ENCODE measurements around the gene PLP2. TPM values are rescaled to one million over a fixed set of nuclear protein-coding genes. Genes with fewer than 3 reads are reported as not detected.

Gene PLP2
- total and polyA plus RNA-seq, 2 of the 4 experiments (the other 2 are of a cell fraction) = 22.6 to 156 TPM

- intact Hi-C loops (cut with micrococcal nuclease) = no loop called here
- Histone ChIP-seq H4K91ac (ENCODE audit: insufficient read depth, low read depth, low read length) (no peak overlapping the region), H2BK120ac (ENCODE audit: low read depth, low read length) (no peak overlapping the region), H3K9me3 (ENCODE audit: control insufficient read depth, insufficient read depth, low read length) (no peaks in the 10 kb centered on the region), H2BK15ac (ENCODE audit: low read depth, low read length) (no peak overlapping the region), H4K8ac (ENCODE audit: low read depth in 2 of 2, low read length in 2 of 2) (no peak overlapping the region), H3K56ac (ENCODE audit: extremely low read depth, insufficient read depth, low read length) (no peak overlapping the region), H4K20me1 (ENCODE audit: insufficient read depth, low read length) (no peaks in the 10 kb centered on the region), H2BK5ac (ENCODE audit: low read depth, low read length, poor library complexity, severe bottlenecking) (no peak overlapping the region), H3K23ac (ENCODE audit: low read depth, low read length) (no peak overlapping the region), H3K4ac (ENCODE audit: low read depth, low read length) (no peak overlapping the region), H2BK20ac (ENCODE audit: low read depth, low read length) (no peak overlapping the region), H3K14ac (replicated peaks; ENCODE audit: low read depth, low read length) (no peak overlapping the region), H3K4me2 (ENCODE audit: low read depth, low read length) (no peak overlapping the region), H3K4me1 (ENCODE audit: control insufficient read depth, insufficient read depth, low read length) (no peaks in the 10 kb centered on the region), H3K79me1 (ENCODE audit: low read depth in 1 of 2, low read length in 2 of 2) (no peaks in the 10 kb centered on the region), H3K18ac (ENCODE audit: low read depth, low read length) (no peak overlapping the region), H2AFZ (replicated peaks; ENCODE audit: low read length, poor library complexity) (no peak overlapping the region), H4K5ac (ENCODE audit: low read depth, low read length) (no peak overlapping the region), H3K9me1 (ENCODE audit: insufficient read depth, low read length) (no peaks in the 10 kb centered on the region), H3K4me3 (ENCODE audit: insufficient read depth, low read depth, low read length) (no peak overlapping the region), H3K36me3 (ENCODE audit: control insufficient read depth, insufficient read depth, low read length) (no peaks in the 10 kb centered on the region), H3K27me3 (ENCODE audit: control insufficient read depth, insufficient read depth, low read length) (peaks cover 13% of the 10 kb centered on the region), H2AK5ac (ENCODE audit: low read depth, low read length) (no peak overlapping the region), H3K27ac (ENCODE audit: insufficient read depth, low read length) (no peak overlapping the region), H3K9ac (ENCODE audit: low read depth, low read length) (no peak overlapping the region), H2AK9ac (replicated peaks; ENCODE audit: low read depth, low read length, poor library complexity) (no peak overlapping the region)
- DNase-seq (no peak), ATAC-seq (ENCODE audit: low read depth) (no peak)
- dilution Hi-C loops (cut with HindIII; ENCODE audit: low sequenced_read_pairs, unreplicated experiment) = no loop called here
- in situ Hi-C loops (cut with MboI; ENCODE audit: low sequenced_read_pairs) = no loop called here
- no TSS peak for BruUV-seq (replicated peaks)
- WGBS, 2 experiments (ENCODE audit: extremely low coverage in 2 of 2, insufficient read length in 1 of 2) = no CpG with 5 or more reads among the region's 6 CpGs
- TF ChIP-seq ELK1 (IDR thresholded peaks at IDR 0.05; ENCODE audit: borderline replicate concordance, low read depth, low read length) = no peak
- TF ChIP-seq CEBPB (IDR thresholded peaks at IDR 0.05; ENCODE audit: low read depth, low read length) = no peak
- no peak for TF ChIP-seq USF2 (IDR thresholded peaks at IDR 0.05; ENCODE audit: low read depth, low read length)
- TF ChIP-seq SMC3 (IDR thresholded peaks at IDR 0.05; ENCODE audit: low read depth, low read length) = no peak
- TF ChIP-seq MAFK (IDR thresholded peaks at IDR 0.05; ENCODE audit: low read depth, low read length) = no peak
- TF ChIP-seq RFX5 (IDR thresholded peaks at IDR 0.05; ENCODE audit: low read depth, low read length) = no peak
- no peak for TF ChIP-seq BHLHE40 (IDR thresholded peaks at IDR 0.05; ENCODE audit: low read depth, low read length)
- TF ChIP-seq RAD21 (IDR thresholded peaks at IDR 0.05; ENCODE audit: low read length) = no peak
- TF ChIP-seq NFE2L2 (IDR thresholded peaks at IDR 0.05; ENCODE audit: low read depth, low read length) = no peak
- TF ChIP-seq MXI1 (IDR thresholded peaks at IDR 0.05; ENCODE audit: borderline replicate concordance, low read depth, low read length) = no peak
- TF ChIP-seq RCOR1 (IDR thresholded peaks at IDR 0.05; ENCODE audit: insufficient replicate concordance, low read length) = no peak
- no peak for TF ChIP-seq CTCF (conservative IDR thresholded peaks at IDR 0.05; ENCODE audit: low read depth, low read length)
- TF ChIP-seq CHD1 (IDR thresholded peaks at IDR 0.05; ENCODE audit: low read depth, low read length) = no peak
- no peak for TF ChIP-seq MAZ (IDR thresholded peaks at IDR 0.05; ENCODE audit: borderline replicate concordance, low read depth, low read length)
- no peak for TF ChIP-seq POLR2A (IDR thresholded peaks at IDR 0.05; ENCODE audit: low read depth, low read length)
- TF ChIP-seq FOS (IDR thresholded peaks at IDR 0.05; ENCODE audit: low read depth, low read length) = no peak
- ChIA-PET POLR2A (ENCODE audit: unreplicated experiment) (no interaction called here), CTCF (no interaction called here)
These were observed 32.3 kb downstream of the PLP2 start for GRCh38 chrX:49204017-49204416.

Measured in IMR-90 (cell line).